GM12892 (cell line): Measurements from ENCODE around the gene EDEM3.

Source experiments
- POLR2A ChIP-seq: IDR thresholded peaks from 2 replicates; pipeline ENCODE4 v1.6.1; 2011; ENCODE audit warnings: low read depth, low read length, control low read depth
- POLR2AphosphoS5 ChIP-seq: IDR thresholded peaks from 2 replicates; pipeline ENCODE4 v1.6.1; 2011; ENCODE audit warnings: low read depth, low read length, control low read depth
- TAF1 ChIP-seq: IDR thresholded peaks from 2 replicates; pipeline ENCODE4 v1.6.1; 2011; ENCODE audit warnings: low read depth, mild to moderate bottlenecking, control low read depth, low read length, borderline replicate concordance

GRCh38 chr1:184775329-184775728, 20.7 kb upstream of the EDEM3 start:
- TF ChIP-seq POLR2A (no peak), POLR2AphosphoS5 (no peak), TAF1 (no peak)
